ENCODE measurements around the gene MGAT4D. TPM values are rescaled to one million over a fixed set of nuclear protein-coding genes. Genes with fewer than 3 reads are reported as not detected.

The MGAT4D gene
- total and polyA plus RNA-seq, 2 donors (not counting 1 experiment from before 2014, with no cell fraction given), result not detected

GRCh38 chr4:140523370-140523856 is 25.3 kb upstream of the MGAT4D start:
- DNase-seq, result no peak
- H4K20me1 ChIP-seq (ENCODE audit: control insufficient read depth, insufficient read depth, low read length, poor library complexity, severe bottlenecking), result no peaks in the 10 kb centered on the region
- Mint-ChIP-seq H3K9me3 (ENCODE audit: insufficient read depth) (no peaks in the 10 kb centered on the region), H3K27ac (peak overlapping the region; percentile 86), H3K4me3 (peak overlapping the region; percentile 91), H3K4me1 (peaks cover 16% of the 10 kb centered on the region), H3K27me3 (no peaks in the 10 kb centered on the region)
- 17% methylated on average over 2 of the region's 8 CpGs for WGBS (ENCODE audit: insufficient coverage)
- peak; percentile 7 for ATAC-seq (ENCODE audit: low read depth)
- intact Hi-C loops (cut with micrococcal nuclease), result loop anchor here (2.0 to 10.0 kb wide), 9 partner anchors 87 to 1506 kb away; partner anchors contain the start of genes MAML3, NOCT, RAB33B and SETD7
- peaks cover 4 to 5% of the 10 kb centered on the region in 2 experiments for H3K36me3 ChIP-seq (replicated peaks in 1 of 2; ENCODE audit: control extremely low read depth in 1 of 2, control insufficient read depth in 1 of 2, extremely low read depth in 1 of 2, insufficient read depth in 2 of 2, low read length in 1 of 2)
- peak overlapping the region; percentile 99 for H2AFZ ChIP-seq (ENCODE audit: insufficient read depth, low read depth, low read length, poor library complexity, severe bottlenecking)
- H3K27ac ChIP-seq (ENCODE audit: low read length in 2 of 2), result peak overlapping the region in 1 of 2 donors; percentile 45
- peaks cover 12 to 13% of the 10 kb centered on the region in 2 donors for H3K4me1 ChIP-seq (ENCODE audit: control insufficient read depth in 2 of 2, insufficient read depth in 2 of 2, low read length in 2 of 2)
- no peaks in the 10 kb centered on the region for H3K79me2 ChIP-seq (ENCODE audit: control insufficient read depth, insufficient read depth, low read length)
- no peaks in the 10 kb centered on the region for H3K27me3 ChIP-seq (replicated peaks in 1 of 4; ENCODE audit: control extremely low read depth in 1 of 4, control insufficient read depth in 3 of 4, insufficient read depth in 4 of 4, low read length in 3 of 4)
- H3K4me3 ChIP-seq (ENCODE audit: control extremely low read depth in 1 of 5, extremely low read depth in 1 of 5, insufficient read depth in 1 of 5, low read depth in 2 of 5, low read length in 4 of 5), result peak overlapping the region; percentile 65 to 85 (median 70)
- peaks cover 0 to 1% (median 0%) of the 10 kb centered on the region in 3 donors for H3K9me3 ChIP-seq (ENCODE audit: control extremely low read depth in 1 of 3, control insufficient read depth in 2 of 3, insufficient read depth in 1 of 3, low read length in 2 of 3)
- H3K9ac ChIP-seq (ENCODE audit: low read length), result peak overlapping the region; percentile 88
- POLR2A ChIA-PET, result interaction anchor here (1.0 kb wide), 1 partner anchor 267 kb away, joined by 3 read pairs; no protein-coding TSS in a partner anchor
- peak overlapping the region; percentile 79 for H3K4me2 ChIP-seq (replicated peaks; ENCODE audit: low read depth, low read length, poor library complexity, severe bottlenecking)
- TF ChIP-seq EZH2 (IDR thresholded peaks at IDR 0.05; ENCODE audit: borderline replicate concordance, insufficient read depth, low read depth, low read length, poor library complexity, severe bottlenecking), result no peak
- no peak for TF ChIP-seq CTCF (IDR thresholded peaks at IDR 0.05)
- CTCF ChIA-PET, result interaction anchor here (1.0 to 2.9 kb wide), 11 partner anchors 14 to 511 kb away, joined by 3 to 16 read pairs (median 5); partner anchors contain the start of gene SCOC

GRCh38 chr4:140515423-140515822 is 17.3 kb upstream of the MGAT4D start:
- H3K27ac ChIP-seq (ENCODE audit: low read length in 2 of 2), result no peak overlapping the region
- POLR2A ChIA-PET, result no interaction called here
- WGBS (ENCODE audit: insufficient coverage), result no CpG with 5 or more reads among the region's 1 CpG

More at GRCh38 chr4:140515423-140515822, 17.3 kb upstream of the MGAT4D start:
- no peak for ATAC-seq (ENCODE audit: low read depth)
- no peaks in the 10 kb centered on the region for H3K79me2 ChIP-seq (ENCODE audit: control insufficient read depth, insufficient read depth, low read length)
- H3K4me2 ChIP-seq (replicated peaks; ENCODE audit: low read depth, low read length, poor library complexity, severe bottlenecking), result no peak overlapping the region
- H4K20me1 ChIP-seq (ENCODE audit: control insufficient read depth, insufficient read depth, low read length, poor library complexity, severe bottlenecking), result no peaks in the 10 kb centered on the region
- H3K4me3 Mint-ChIP-seq, result no peak overlapping the region
- intact Hi-C loops (cut with micrococcal nuclease), result no loop called here
- H3K4me1 ChIP-seq (ENCODE audit: control insufficient read depth in 2 of 2, insufficient read depth in 2 of 2, low read length in 2 of 2), result no peaks in the 10 kb centered on the region
- H3K27me3 ChIP-seq (replicated peaks in 1 of 4; ENCODE audit: control extremely low read depth in 1 of 4, control insufficient read depth in 3 of 4, insufficient read depth in 4 of 4, low read length in 3 of 4), result peaks cover 0 to 19% (median 8%) of the 10 kb centered on the region in 4 experiments
- H3K27me3 Mint-ChIP-seq, result peaks cover 34% of the 10 kb centered on the region
- no peak for DNase-seq
- H2AFZ ChIP-seq (ENCODE audit: insufficient read depth, low read depth, low read length, poor library complexity, severe bottlenecking), result no peak overlapping the region
- TF ChIP-seq EZH2 (IDR thresholded peaks at IDR 0.05; ENCODE audit: borderline replicate concordance, insufficient read depth, low read depth, low read length, poor library complexity, severe bottlenecking), result no peak
- no peak for TF ChIP-seq CTCF (IDR thresholded peaks at IDR 0.05)
- no peaks in the 10 kb centered on the region for H3K9me3 Mint-ChIP-seq (ENCODE audit: insufficient read depth)
- no peaks in the 10 kb centered on the region for H3K9me3 ChIP-seq (ENCODE audit: control extremely low read depth in 1 of 3, control insufficient read depth in 2 of 3, insufficient read depth in 1 of 3, low read length in 2 of 3)
- no peak overlapping the region for H3K9ac ChIP-seq (ENCODE audit: low read length)
- H3K4me3 ChIP-seq (ENCODE audit: control extremely low read depth in 1 of 5, extremely low read depth in 1 of 5, insufficient read depth in 1 of 5, low read depth in 2 of 5, low read length in 4 of 5), result no peak overlapping the region
- no peaks in the 10 kb centered on the region for H3K36me3 ChIP-seq (replicated peaks in 1 of 2; ENCODE audit: control extremely low read depth in 1 of 2, control insufficient read depth in 1 of 2, extremely low read depth in 1 of 2, insufficient read depth in 2 of 2, low read length in 1 of 2)
- H3K27ac Mint-ChIP-seq, result no peak overlapping the region
- no peaks in the 10 kb centered on the region for H3K4me1 Mint-ChIP-seq
- CTCF ChIA-PET, result no interaction called here
